HepG2 (cell line): ENCODE measurements around the gene SS18L1. TPM values are rescaled to one million over a fixed set of nuclear protein-coding genes. Genes with fewer than 3 reads are reported as not detected.

Experiments
- ARNT2 ChIP-seq: sonication (generic); formaldehyde crosslinking; IDR thresholded peaks from 2 replicates; pipeline ENCODE4 v1.8.0; 2022; ENCODE audit warnings: mild to moderate bottlenecking, low read depth, missing genetic modification reagents, moderate library complexity
- ETV5 ChIP-seq: IDR thresholded peaks from 2 replicates; pipeline ENCODE4 v1.6.1; 2018; ENCODE audit warnings: missing biosample characterization, missing genetic modification reagents, inconsistent platforms, borderline replicate concordance
- FOSL1 ChIP-seq: sonication (generic); formaldehyde crosslinking; IDR thresholded peaks from 2 replicates; pipeline ENCODE4 v1.9.0; 2021; ENCODE audit warnings: missing genetic modification reagents, borderline replicate concordance
- FOXP1 ChIP-seq, 2 experiments: fragments of 450-650 bp in 1 of 2; IDR thresholded peaks; 2 replicates each; pipeline ENCODE4 v1.6.1; 2017 to 2018; ENCODE audit warnings: antibody characterized with exemption in 1 of 2
- KDM3A ChIP-seq: IDR thresholded peaks from 2 replicates; pipeline ENCODE4 v1.6.1; 2018; ENCODE audit warnings: low read depth, missing compliant biosample characterization
- KLF9 ChIP-seq: IDR thresholded peaks from 2 replicates; pipeline ENCODE4 v1.6.1; 2016; ENCODE audit warnings: low read depth
- RBFOX2 ChIP-seq: fragments of 200-400 bp; formaldehyde crosslinking; IDR thresholded peaks from 2 replicates; pipeline ENCODE4 v1.6.1; 2017; ENCODE audit warnings: low read depth, mild to moderate bottlenecking, low read length
- RBM39 ChIP-seq: fragments of 200-400 bp; formaldehyde crosslinking; IDR thresholded peaks from one replicate; pipeline ENCODE4 v1.6.1; 2018; ENCODE audit warnings: antibody characterized with exemption, mild to moderate bottlenecking, low read depth, low read length; ENCODE audit not compliant: poor library complexity, severe bottlenecking
- RFXAP ChIP-seq: sonication (generic); formaldehyde crosslinking; IDR thresholded peaks from 2 replicates; pipeline ENCODE4 v1.4.0; 2020; ENCODE audit warnings: missing genetic modification reagents, borderline replicate concordance
- SOX13 ChIP-seq, 3 experiments: fragments of 450-650 bp in 1 of 3; sonication (generic) in 1 of 3; formaldehyde crosslinking in 1 of 3; IDR thresholded peaks in 2 of 3; conservative IDR thresholded peaks in 1 of 3; 2 replicates each; pipeline versions ENCODE4 v1.5.0 to v1.6.1; 2016 to 2020; ENCODE audit warnings: antibody characterized with exemption in 1 of 3, mild to moderate bottlenecking in 1 of 3, missing compliant biosample characterization in 1 of 3, missing genetic modification reagents in 1 of 3, moderate library complexity in 1 of 3
- SRY ChIP-seq: sonication (generic); formaldehyde crosslinking; IDR thresholded peaks from 2 replicates; pipeline ENCODE4 v1.8.0; 2022; ENCODE audit warnings: mild to moderate bottlenecking, missing genetic modification reagents
- ZBTB10 ChIP-seq: sonication (generic); formaldehyde crosslinking; IDR thresholded peaks from 2 replicates; pipeline ENCODE4 v1.4.0; 2020; ENCODE audit warnings: missing genetic modification reagents, borderline replicate concordance
- ZNF260 ChIP-seq: sonication (generic); formaldehyde crosslinking; IDR thresholded peaks from 2 replicates; pipeline ENCODE4 v1.4.0; 2020; ENCODE audit warnings: missing genetic modification reagents, low read depth, mild to moderate bottlenecking, borderline replicate concordance
- ZNF710 ChIP-seq: sonication (generic); formaldehyde crosslinking; IDR thresholded peaks from 2 replicates; pipeline ENCODE4 v1.5.0; 2020; ENCODE audit warnings: mild to moderate bottlenecking, missing genetic modification reagents, borderline replicate concordance
- ZNF713 ChIP-seq: sonication (generic); formaldehyde crosslinking; IDR thresholded peaks from 2 replicates; pipeline ENCODE4 v1.4.0; 2020; ENCODE audit warnings: mild to moderate bottlenecking, missing genetic modification reagents
- ZNF790 ChIP-seq: sonication (generic); formaldehyde crosslinking; IDR thresholded peaks from 2 replicates; pipeline ENCODE4 v1.8.0; 2022; ENCODE audit warnings: missing genetic modification reagents, mild to moderate bottlenecking, borderline replicate concordance
- ZSCAN30 ChIP-seq: sonication (generic); formaldehyde crosslinking; IDR thresholded peaks from 2 replicates; pipeline ENCODE4 v1.5.0; 2020; ENCODE audit warnings: mild to moderate bottlenecking, missing genetic modification reagents
- ZUFSP ChIP-seq: sonication (generic); formaldehyde crosslinking; IDR thresholded peaks from 2 replicates; pipeline ENCODE4 v1.9.0; 2021; ENCODE audit warnings: missing genetic modification reagents, mild to moderate bottlenecking, borderline replicate concordance
- polyA plus RNA-seq, 8 experiments: library from polyadenylated mRNA; depleted of rRNA in 3 of 8; stranded (reverse) in 7 of 8; unstranded in 1 of 8; fragments of >200 nt; fragmentation: Illumina TruSeq in 4 of 8; extraction: Trizol in 4 of 8; gene quantifications; 2 replicates each; pipeline versions ENCODE4 v1.2.1 to v1.2.3, GENCODE V29; 2011 to 2016; ENCODE audit warnings: low read depth in 4 of 8, missing spikeins in 1 of 8, mixed read lengths in 1 of 8; ENCODE audit not compliant: insufficient read depth in 1 of 8
- total RNA-seq, 5 experiments: library from RNA; depleted of rRNA; stranded (reverse); fragments of >200 nt; fragmentation: Illumina TruSeq; extraction: Trizol; gene quantifications; 2 replicates each; pipeline ENCODE4 v1.2.3, GENCODE V29; 2016; ENCODE audit warnings: low read depth in 1 of 5
- TF ChIP-seq, protein P1 (sequence below): sonication (generic); formaldehyde crosslinking; IDR thresholded peaks from 2 replicates; pipeline ENCODE4 v1.4.0; 2020; ENCODE audit warnings: low read depth, mild to moderate bottlenecking, missing genetic modification reagents

Gene SS18L1
- total and polyA plus RNA-seq, 2 of the 13 experiments (the other 11 are each of a cell fraction or from before 2014, with no cell fraction given), result 17.8 to 27.6 TPM

GRCh38 chr20:62182469-62183425 lies 39.2 kb downstream of the SS18L1 start, which contains the start of gene MTG2 (continued):
- TF ChIP-seq FOXP1 (IDR thresholded peaks at IDR 0.05) (no peak), FOXP1 (CRISPR knock-in tag; IDR thresholded peaks at IDR 0.05) (no peak), SRY (CRISPR knock-in tag) (peak; percentile 96), FOSL1 (CRISPR knock-in tag) (peak; percentile 64; the same call in 1 of the 2 replicates), SOX13 (IDR thresholded peaks at IDR 0.05) (peak; percentile 71; the same call in 1 of the 2 replicates), SOX13 (CRISPR knock-in tag; conservative IDR thresholded peaks at IDR 0.05 in 1 of 2, IDR thresholded peaks at IDR 0.05 in 1 of 2) (peak in 1 of 2 experiments; percentile 71; a peak in 2 of 4 replicates), ETV5 (CRISPR knock-in tag) (peak; percentile 97), KLF9 (CRISPR knock-in tag) (no peak), ZNF710 (CRISPR knock-in tag) (peak; percentile 94; the same call in 1 of the 2 replicates), ARNT2 (CRISPR knock-in tag) (peak; percentile 98), ZNF260 (CRISPR knock-in tag) (peak; percentile 95; the same call in 1 of the 2 replicates), RFXAP (CRISPR knock-in tag) (peak; percentile 96), ZUFSP (CRISPR knock-in tag) (no peak; the same call in 1 of the 2 replicates), RBFOX2 (peak; percentile 100), ZNF790 (peak; percentile 73; the same call in 1 of the 2 replicates), ZSCAN30 (CRISPR knock-in tag) (peak; percentile 96), ZNF713 (peak; percentile 95), KDM3A (CRISPR knock-in tag) (peak; percentile 99), ZBTB10 (CRISPR knock-in tag) (peak; percentile 92), RBM39 (peak; percentile 99)
- TF ChIP-seq, protein P1, sequence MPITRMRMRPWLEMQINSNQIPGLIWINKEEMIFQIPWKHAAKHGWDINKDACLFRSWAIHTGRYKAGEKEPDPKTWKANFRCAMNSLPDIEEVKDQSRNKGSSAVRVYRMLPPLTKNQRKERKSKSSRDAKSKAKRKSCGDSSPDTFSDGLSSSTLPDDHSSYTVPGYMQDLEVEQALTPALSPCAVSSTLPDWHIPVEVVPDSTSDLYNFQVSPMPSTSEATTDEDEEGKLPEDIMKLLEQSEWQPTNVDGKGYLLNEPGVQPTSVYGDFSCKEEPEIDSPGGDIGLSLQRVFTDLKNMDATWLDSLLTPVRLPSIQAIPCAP (CRISPR knock-in tag), result peak; percentile 5
